CD4-positive, alpha-beta T cell treated with Interleukin-10 for 1 hour (primary cell): Measurements from ENCODE around the gene DOCK2.
"Not testable (repeated sequence)": the region's sequence is repeated elsewhere in the genome, so short reads cannot be mapped to it uniquely, and the experiment has no call there.

ENCODE experiments used
- DNase-seq: peaks from one replicate; pipeline ENCODE4 v3.0.0-alpha.2; 2020

Gene DOCK2

GRCh38 chr5:169637085-169637548 lies at the start of gene DOCK2:
TSS of gene DOCK2 (plus strand) at chr5:169637275. CDS start at chr5:169637327, 52 bp downstream.
- DNase-seq, result peak; percentile 71

- no peak for DNase-seq
Measured at GRCh38 chr5:169590602-169591001, 46.5 kb upstream of the DOCK2 start.

GRCh38 chr5:169591636-169592035 lies 45.4 kb upstream of the DOCK2 start:
- DNase-seq, result no peak

- DNase-seq, result no peak
Measured at GRCh38 chr5:169592937-169593650, 44.0 kb upstream of the DOCK2 start.

- no peak for DNase-seq
Measured at GRCh38 chr5:169595172-169595820, 41.8 kb upstream of the DOCK2 start.

GRCh38 chr5:169599451-169599850 lies 37.6 kb upstream of the DOCK2 start:
- no peak for DNase-seq

- DNase-seq, result no peak
Measured at GRCh38 chr5:169602535-169602934, 34.5 kb upstream of the DOCK2 start.

- DNase-seq, result no peak
Measured at GRCh38 chr5:169606279-169606678, 30.8 kb upstream of the DOCK2 start.

GRCh38 chr5:169607882-169608281 lies 29.2 kb upstream of the DOCK2 start:
- DNase-seq, result no peak

- DNase-seq, result no peak
Measured at GRCh38 chr5:169609716-169610115, 27.4 kb upstream of the DOCK2 start.

- DNase-seq, result no peak
Measured at GRCh38 chr5:169610606-169611005, 26.5 kb upstream of the DOCK2 start.

- no peak for DNase-seq
Measured at GRCh38 chr5:169615561-169615960, 21.5 kb upstream of the DOCK2 start.

GRCh38 chr5:169624307-169624706 lies 12.8 kb upstream of the DOCK2 start:
- DNase-seq, result not testable (repeated sequence)

- DNase-seq, result no peak
Measured at GRCh38 chr5:169626779-169627178, 10.3 kb upstream of the DOCK2 start.

GRCh38 chr5:169627551-169627950 lies 9.5 kb upstream of the DOCK2 start:
- DNase-seq, result no peak

- DNase-seq, result no peak
Measured at GRCh38 chr5:169628892-169629291, 8.2 kb upstream of the DOCK2 start.

GRCh38 chr5:169629847-169630548 lies 7.1 kb upstream of the DOCK2 start:
- DNase-seq, result no peak

- no peak for DNase-seq
Measured at GRCh38 chr5:169631360-169631759, 5.7 kb upstream of the DOCK2 start.

- no peak for DNase-seq
Measured at GRCh38 chr5:169632946-169633345, 4.1 kb upstream of the DOCK2 start.

- DNase-seq, result no peak
Measured at GRCh38 chr5:169634606-169635005, 2.5 kb upstream of the DOCK2 start.

- no peak for DNase-seq
Measured at GRCh38 chr5:169635936-169636335, 1.1 kb upstream of the DOCK2 start.

- DNase-seq, result no peak
Measured at GRCh38 chr5:169636477-169637084, 494 bp upstream of the DOCK2 start.

GRCh38 chr5:169637549-169638121 lies 560 bp downstream of the DOCK2 start:
- peak; percentile 74 for DNase-seq
